Ammon's horn (tissue), 1 donor: ENCODE measurements around the gene MPV17.
A peak's percentile ranks its signal among the peaks of the same experiment; 100 is the strongest.

ENCODE experiments used
- DNase-seq: peaks from one replicate; pipeline ENCODE4 v3.0.0-alpha.2; 2016; ENCODE audit warnings: low spot score

Gene MPV17

GRCh38 chr2:27264753-27265535 is 58.0 kb downstream of the MPV17 start:
- DNase-seq = peak; percentile 39

GRCh38 chr2:27264253-27264752 is 58.6 kb downstream of the MPV17 start:
- DNase-seq = no peak

GRCh38 chr2:27263287-27264252 is 59.3 kb downstream of the MPV17 start:
- peak; percentile 43 for DNase-seq

- DNase-seq = peak; percentile 72
These were observed 60.3 kb downstream of the MPV17 start, which contains the start of gene SLC30A3 for GRCh38 chr2:27262379-27263286. SLC30A3 (minus strand) TSS chr2:27263047; CDS start chr2:27262906, 141 bp downstream.

GRCh38 chr2:27261926-27262298 is 61.0 kb downstream of the MPV17 start:
- no peak for DNase-seq

- DNase-seq = peak; percentile 20
These were observed 61.5 kb downstream of the MPV17 start for GRCh38 chr2:27261241-27261925.
